RWPE1 (cell line): Measurements from ENCODE around the gene DHRS11.

Experiments used
- CTCF ChIA-PET: fragments of 350-600 bp; sonication (Branson Sonifier 250); formaldehyde crosslinking; extraction: SDS; loops from one replicate; lab custom pipeline; 2021; lab: Yijun Ruan, JAX
- POLR2A ChIA-PET: fragments of 400-600 bp; formaldehyde crosslinking; extraction: SDS; loops from one replicate; lab custom pipeline; 2020; ENCODE audit warnings: antibody characterized with exemption; ENCODE audit not compliant: low non-redundant PET; lab: Yijun Ruan, JAX
- DNase-seq: peaks from one replicate; pipeline ENCODE4 v3.0.0; 2012; ENCODE audit warnings: low spot score
- H3K27ac ChIP-seq: fragments of 450-650 bp; 2 replicates; pipeline ENCODE4 v1.5.1; 2017
- CTCF ChIP-seq: fragments of 450-650 bp; conservative IDR thresholded peaks from 2 replicates; pipeline ENCODE4 v1.5.1; 2017; ENCODE audit warnings: low read depth, mild to moderate bottlenecking

DHRS11 gene

GRCh38 chr17:36609498-36609862, 17.8 kb downstream of the DHRS11 start:
- H3K27ac ChIP-seq: peak overlapping the region; percentile 82
- CTCF ChIA-PET: interaction anchor here (0.6 kb wide), 3 partner anchors 13 to 75 kb away, joined by 3 to 4 read pairs (median 3); partner anchors contain the start of genes MYO19 and PIGW
- no peak for DNase-seq
- POLR2A ChIA-PET: no interaction called here
- TF ChIP-seq CTCF: no peak

GRCh38 chr17:36610474-36610873, 18.8 kb downstream of the DHRS11 start:
- H3K27ac ChIP-seq: peak overlapping the region; percentile 82
- no peak for TF ChIP-seq CTCF
- no peak for DNase-seq
- POLR2A ChIA-PET: no interaction called here
- CTCF ChIA-PET: interaction anchor here (0.7 to 1.8 kb wide), 3 partner anchors 15 to 437 kb away, joined by 3 to 5 read pairs (median 5); no protein-coding TSS in a partner anchor

GRCh38 chr17:36611345-36612072, 19.8 kb downstream of the DHRS11 start:
- ChIA-PET CTCF (interaction anchor here (0.6 to 1.8 kb wide), 3 partner anchors 14 to 763 kb away, joined by 4 to 5 read pairs (median 5); no protein-coding TSS in a partner anchor), POLR2A (no interaction called here)
- TF ChIP-seq CTCF: no peak
- H3K27ac ChIP-seq: peak overlapping the region; percentile 82
- peak; percentile 70 for DNase-seq

GRCh38 chr17:36612323-36612722, 20.6 kb downstream of the DHRS11 start:
- ChIA-PET CTCF (interaction anchor here (1.8 kb wide), 1 partner anchor 436 kb away, joined by 5 read pairs; no protein-coding TSS in a partner anchor), POLR2A (no interaction called here)
- DNase-seq: no peak
- peak overlapping the region; percentile 82 for H3K27ac ChIP-seq
- no peak for TF ChIP-seq CTCF

- H3K27ac ChIP-seq: peak overlapping the region; percentile 82
- DNase-seq: no peak
- CTCF ChIA-PET: interaction anchor here (1.7 kb wide), 1 partner anchor 10 kb away, joined by 8 read pairs; no protein-coding TSS in a partner anchor
- POLR2A ChIA-PET: no interaction called here
- no peak for TF ChIP-seq CTCF
Observed at GRCh38 chr17:36613155-36613554, 21.5 kb downstream of the DHRS11 start.

GRCh38 chr17:36614081-36614480, 22.4 kb downstream of the DHRS11 start:
- no peak for TF ChIP-seq CTCF
- ChIA-PET POLR2A (no interaction called here), CTCF (interaction anchor here (0.7 to 1.7 kb wide), 3 partner anchors 11 to 786 kb away, joined by 4 to 8 read pairs (median 5); no protein-coding TSS in a partner anchor)
- no peak for DNase-seq
- no peak overlapping the region for H3K27ac ChIP-seq
